Activated naive CD8-positive, alpha-beta T cell (primary cell): ENCODE results near the gene MYRF.

ENCODE experiments used
- H3K27ac Mint-ChIP-seq: one replicate; pipeline ENCODE4 v1.8.0; 2021; ENCODE audit warnings: mixed read lengths
- H3K27me3 Mint-ChIP-seq: one replicate; pipeline ENCODE4 v1.8.0; 2021; ENCODE audit warnings: mixed read lengths
- H3K36me3 Mint-ChIP-seq: one replicate; pipeline ENCODE4 v1.8.0; 2021; ENCODE audit warnings: mixed read lengths
- H3K4me1 Mint-ChIP-seq: one replicate; pipeline ENCODE4 v1.8.0; 2021; ENCODE audit warnings: low read depth, mixed read lengths
- H3K4me3 Mint-ChIP-seq: one replicate; pipeline ENCODE4 v1.8.0; 2021; ENCODE audit warnings: mild to moderate bottlenecking, mixed read lengths
- H3K9me3 Mint-ChIP-seq: one replicate; pipeline ENCODE4 v1.8.0; 2021; ENCODE audit warnings: low read depth, mixed read lengths

The MYRF gene

GRCh38 chr11:61743486-61744095, 8.8 kb upstream of the MYRF start:
- no peak overlapping the region for H3K4me3 Mint-ChIP-seq
- no peak overlapping the region for H3K27ac Mint-ChIP-seq
- H3K4me1 Mint-ChIP-seq: no peaks in the 10 kb centered on the region
- H3K27me3 Mint-ChIP-seq: no peaks in the 10 kb centered on the region
- H3K9me3 Mint-ChIP-seq: no peaks in the 10 kb centered on the region
- no peaks in the 10 kb centered on the region for H3K36me3 Mint-ChIP-seq

GRCh38 chr11:61744181-61744580, 8.3 kb upstream of the MYRF start:
- H3K9me3 Mint-ChIP-seq: no peaks in the 10 kb centered on the region
- no peak overlapping the region for H3K27ac Mint-ChIP-seq
- H3K4me1 Mint-ChIP-seq: no peaks in the 10 kb centered on the region

GRCh38 chr11:61744609-61745156, 7.8 kb upstream of the MYRF start:
- Mint-ChIP-seq H3K4me1 (no peaks in the 10 kb centered on the region), H3K27me3 (peaks cover 5% of the 10 kb centered on the region), H3K36me3 (no peaks in the 10 kb centered on the region), H3K27ac (no peak overlapping the region), H3K9me3 (no peaks in the 10 kb centered on the region), H3K4me3 (no peak overlapping the region)

More at GRCh38 chr11:61744181-61744580, 8.3 kb upstream of the MYRF start:
- Mint-ChIP-seq H3K27me3 (peaks cover 1% of the 10 kb centered on the region), H3K36me3 (no peaks in the 10 kb centered on the region), H3K4me3 (no peak overlapping the region)

- Mint-ChIP-seq H3K9me3 (no peaks in the 10 kb centered on the region), H3K4me3 (no peak overlapping the region), H3K27ac (no peak overlapping the region), H3K4me1 (peaks cover 1% of the 10 kb centered on the region), H3K27me3 (peaks cover 7% of the 10 kb centered on the region), H3K36me3 (no peaks in the 10 kb centered on the region)
These were observed 6.5 kb upstream of the MYRF start for GRCh38 chr11:61745781-61746441.

- Mint-ChIP-seq H3K36me3 (no peaks in the 10 kb centered on the region), H3K4me1 (peaks cover 6% of the 10 kb centered on the region), H3K27ac (no peak overlapping the region), H3K27me3 (peaks cover 12% of the 10 kb centered on the region), H3K4me3 (no peak overlapping the region), H3K9me3 (no peaks in the 10 kb centered on the region)
These were observed 5.8 kb upstream of the MYRF start for GRCh38 chr11:61746442-61747191.

- H3K27me3 Mint-ChIP-seq: peaks cover 14% of the 10 kb centered on the region
These were observed 5.1 kb upstream of the MYRF start for GRCh38 chr11:61747192-61747966.

GRCh38 chr11:61747967-61748285, 4.5 kb upstream of the MYRF start:
- Mint-ChIP-seq H3K27me3 (peaks cover 14% of the 10 kb centered on the region), H3K4me3 (no peak overlapping the region), H3K27ac (no peak overlapping the region), H3K36me3 (no peaks in the 10 kb centered on the region), H3K4me1 (peaks cover 10% of the 10 kb centered on the region), H3K9me3 (no peaks in the 10 kb centered on the region)

More at GRCh38 chr11:61747192-61747966, 5.1 kb upstream of the MYRF start:
- H3K36me3 Mint-ChIP-seq: no peaks in the 10 kb centered on the region
- H3K4me3 Mint-ChIP-seq: no peak overlapping the region
- H3K27ac Mint-ChIP-seq: no peak overlapping the region
- H3K9me3 Mint-ChIP-seq: no peaks in the 10 kb centered on the region
- H3K4me1 Mint-ChIP-seq: peaks cover 9% of the 10 kb centered on the region

- H3K36me3 Mint-ChIP-seq: no peaks in the 10 kb centered on the region
- peaks cover 14% of the 10 kb centered on the region for H3K4me1 Mint-ChIP-seq
- no peak overlapping the region for H3K27ac Mint-ChIP-seq
- H3K9me3 Mint-ChIP-seq: no peaks in the 10 kb centered on the region
- no peak overlapping the region for H3K4me3 Mint-ChIP-seq
- peaks cover 14% of the 10 kb centered on the region for H3K27me3 Mint-ChIP-seq
These were observed 2.7 kb upstream of the MYRF start for GRCh38 chr11:61749591-61750217.

- no peaks in the 10 kb centered on the region for H3K36me3 Mint-ChIP-seq
- H3K4me3 Mint-ChIP-seq: peak overlapping the region; percentile 73
- H3K9me3 Mint-ChIP-seq: no peaks in the 10 kb centered on the region
- peaks cover 14% of the 10 kb centered on the region for H3K4me1 Mint-ChIP-seq
- no peak overlapping the region for H3K27ac Mint-ChIP-seq
- peaks cover 14% of the 10 kb centered on the region for H3K27me3 Mint-ChIP-seq
These were observed 1.7 kb upstream of the MYRF start for GRCh38 chr11:61750631-61751273.

GRCh38 chr11:61751384-61751783, 1.1 kb upstream of the MYRF start:
- Mint-ChIP-seq H3K36me3 (no peaks in the 10 kb centered on the region), H3K27ac (no peak overlapping the region), H3K4me1 (peaks cover 17% of the 10 kb centered on the region), H3K4me3 (peak overlapping the region; percentile 73), H3K27me3 (peaks cover 14% of the 10 kb centered on the region), H3K9me3 (no peaks in the 10 kb centered on the region)

GRCh38 chr11:61752925-61753521, 587 bp downstream of the MYRF start:
- Mint-ChIP-seq H3K4me1 (peaks cover 21% of the 10 kb centered on the region), H3K4me3 (peak overlapping the region; percentile 75), H3K27me3 (peaks cover 14% of the 10 kb centered on the region), H3K27ac (no peak overlapping the region), H3K9me3 (no peaks in the 10 kb centered on the region), H3K36me3 (no peaks in the 10 kb centered on the region)

GRCh38 chr11:61753672-61754071, 1.2 kb downstream of the MYRF start:
- Mint-ChIP-seq H3K27me3 (peaks cover 14% of the 10 kb centered on the region), H3K9me3 (no peaks in the 10 kb centered on the region), H3K36me3 (no peaks in the 10 kb centered on the region), H3K27ac (no peak overlapping the region), H3K4me3 (peak overlapping the region; percentile 75), H3K4me1 (peaks cover 21% of the 10 kb centered on the region)

GRCh38 chr11:61754534-61755482, 2.4 kb downstream of the MYRF start:
- H3K27me3 Mint-ChIP-seq: peaks cover 9% of the 10 kb centered on the region
- no peak overlapping the region for H3K27ac Mint-ChIP-seq
- peaks cover 21% of the 10 kb centered on the region for H3K4me1 Mint-ChIP-seq

More at GRCh38 chr11:61754534-61755482, 2.4 kb downstream of the MYRF start:
- Mint-ChIP-seq H3K9me3 (no peaks in the 10 kb centered on the region), H3K36me3 (no peaks in the 10 kb centered on the region), H3K4me3 (no peak overlapping the region)
